A673 (cell line): ENCODE measurements around the gene PARD6G.

Source experiments
- EZH2 ChIP-seq: fragments of 200-600 bp; sonication (generic); IDR thresholded peaks from 2 replicates; pipeline ENCODE4 v1.6.1; 2017; ENCODE audit warnings: borderline replicate concordance, low read depth, mild to moderate bottlenecking, mixed read lengths, antibody characterized with exemption, low read length; ENCODE audit not compliant: poor library complexity, severe bottlenecking
- TF ChIP-seq, protein P1 (sequence below): fragments of 300-800, 200-600 bp; sonication (generic); conservative IDR thresholded peaks from 2 replicates; pipeline ENCODE4 v1.5.1; 2017; ENCODE audit warnings: low read depth, mild to moderate bottlenecking, antibody characterized with exemption, low read length, moderate library complexity, mixed read lengths

DNA sequence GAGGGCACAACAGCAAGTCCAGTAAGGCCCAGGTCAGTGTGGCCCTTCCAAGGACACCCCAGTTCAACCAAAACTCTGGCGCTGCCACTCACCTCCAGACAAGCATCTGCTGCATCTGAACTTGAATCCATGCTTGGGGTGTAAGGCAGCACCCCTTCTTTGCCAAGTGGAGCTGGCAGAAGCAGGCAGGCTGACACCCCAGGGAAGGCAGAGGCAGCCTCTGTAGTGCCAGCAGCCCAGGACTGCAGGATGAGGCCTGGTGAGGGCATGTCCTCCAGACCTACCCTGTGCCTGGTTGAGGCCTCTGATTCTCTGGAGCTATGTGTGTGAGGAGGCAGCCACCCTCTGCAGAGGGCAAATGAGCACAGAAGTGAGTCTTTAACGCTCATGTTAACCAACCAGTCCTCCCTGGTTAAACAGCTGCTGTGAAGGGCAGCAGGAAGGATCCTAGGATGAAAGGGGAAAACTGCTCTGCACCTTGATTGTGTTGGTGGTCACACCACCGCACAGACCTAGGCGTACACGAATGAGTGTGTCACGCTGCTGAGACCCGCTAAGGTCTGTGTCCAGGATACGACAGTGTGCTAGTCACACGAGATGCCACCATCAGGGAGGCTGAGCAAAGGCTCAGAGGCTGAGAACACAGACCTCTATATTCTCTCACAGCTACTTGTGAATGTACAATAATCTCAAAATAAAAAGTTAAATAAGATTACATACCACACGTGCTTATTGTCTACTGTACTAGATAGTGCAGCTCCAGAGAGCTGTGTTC lies 2.2 kb downstream of the PARD6G start:
- TF ChIP-seq, protein P1, sequence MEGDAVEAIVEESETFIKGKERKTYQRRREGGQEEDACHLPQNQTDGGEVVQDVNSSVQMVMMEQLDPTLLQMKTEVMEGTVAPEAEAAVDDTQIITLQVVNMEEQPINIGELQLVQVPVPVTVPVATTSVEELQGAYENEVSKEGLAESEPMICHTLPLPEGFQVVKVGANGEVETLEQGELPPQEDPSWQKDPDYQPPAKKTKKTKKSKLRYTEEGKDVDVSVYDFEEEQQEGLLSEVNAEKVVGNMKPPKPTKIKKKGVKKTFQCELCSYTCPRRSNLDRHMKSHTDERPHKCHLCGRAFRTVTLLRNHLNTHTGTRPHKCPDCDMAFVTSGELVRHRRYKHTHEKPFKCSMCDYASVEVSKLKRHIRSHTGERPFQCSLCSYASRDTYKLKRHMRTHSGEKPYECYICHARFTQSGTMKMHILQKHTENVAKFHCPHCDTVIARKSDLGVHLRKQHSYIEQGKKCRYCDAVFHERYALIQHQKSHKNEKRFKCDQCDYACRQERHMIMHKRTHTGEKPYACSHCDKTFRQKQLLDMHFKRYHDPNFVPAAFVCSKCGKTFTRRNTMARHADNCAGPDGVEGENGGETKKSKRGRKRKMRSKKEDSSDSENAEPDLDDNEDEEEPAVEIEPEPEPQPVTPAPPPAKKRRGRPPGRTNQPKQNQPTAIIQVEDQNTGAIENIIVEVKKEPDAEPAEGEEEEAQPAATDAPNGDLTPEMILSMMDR = no peak
- TF ChIP-seq EZH2 = no peak
